WTC11 (cell line): ENCODE measurements around the gene WBP2. TPM values are rescaled to one million over a fixed set of nuclear protein-coding genes. Genes with fewer than 3 reads are reported as not detected.

Experiments used
- ATF1 ChIP-seq: sonication (generic); formaldehyde crosslinking; IDR thresholded peaks from 2 replicates; pipeline ENCODE4 v1.8.1; 2023; ENCODE audit warnings: mild to moderate bottlenecking, moderate library complexity, missing genetic modification reagents
- FOXK1 ChIP-seq: sonication (generic); formaldehyde crosslinking; IDR thresholded peaks from 2 replicates; pipeline ENCODE4 v1.8.0; 2022; ENCODE audit warnings: mild to moderate bottlenecking, moderate library complexity, missing genetic modification reagents
- MXD4 ChIP-seq: fragments of 250-450 bp; sonication (Bioruptor Pico); IDR thresholded peaks from 2 replicates; pipeline ENCODE4 v1.8.0; 2021; ENCODE audit warnings: mild to moderate bottlenecking, moderate library complexity, borderline replicate concordance
- MYBL2 ChIP-seq: sonication (generic); formaldehyde crosslinking; IDR thresholded peaks from 2 replicates; pipeline ENCODE4 v1.8.1; 2023; ENCODE audit warnings: mild to moderate bottlenecking, moderate library complexity, missing genetic modification reagents
- NR1H2 ChIP-seq: sonication (generic); formaldehyde crosslinking; IDR thresholded peaks from 2 replicates; pipeline ENCODE4 v1.9.0; 2021; ENCODE audit warnings: mild to moderate bottlenecking, moderate library complexity, missing genetic modification reagents
- PRRX2 ChIP-seq: fragments of 250-450 bp; sonication (Bioruptor Pico); IDR thresholded peaks from 2 replicates; pipeline ENCODE4 v1.8.0; 2021; ENCODE audit warnings: mild to moderate bottlenecking
- RELA ChIP-seq: sonication (generic); formaldehyde crosslinking; IDR thresholded peaks from 2 replicates; pipeline ENCODE4 v1.8.1; 2022; ENCODE audit warnings: missing genetic modification reagents, mild to moderate bottlenecking, borderline replicate concordance
- SMAD4 ChIP-seq: sonication (generic); formaldehyde crosslinking; IDR thresholded peaks from 2 replicates; pipeline ENCODE4 v1.8.0; 2022; ENCODE audit warnings: mild to moderate bottlenecking, missing genetic modification reagents
- SP1 ChIP-seq: sonication (generic); formaldehyde crosslinking; conservative IDR thresholded peaks from 2 replicates; pipeline ENCODE4 v1.8.1; 2022; ENCODE audit warnings: missing genetic modification reagents
- TCF7 ChIP-seq: sonication (generic); formaldehyde crosslinking; IDR thresholded peaks from 2 replicates; pipeline ENCODE4 v1.8.0; 2022; ENCODE audit warnings: mild to moderate bottlenecking, low read depth, missing genetic modification reagents, moderate library complexity
- TEAD4 ChIP-seq: sonication (generic); formaldehyde crosslinking; IDR thresholded peaks from 2 replicates; pipeline ENCODE4 v1.8.0; 2022; ENCODE audit warnings: mild to moderate bottlenecking, missing genetic modification reagents
- TP53 ChIP-seq: sonication (generic); formaldehyde crosslinking; IDR thresholded peaks from 2 replicates; pipeline ENCODE4 v1.8.1; 2023; ENCODE audit warnings: mild to moderate bottlenecking, missing genetic modification reagents
- ZBTB21 ChIP-seq: sonication (generic); formaldehyde crosslinking; IDR thresholded peaks from 2 replicates; pipeline ENCODE4 v1.8.1; 2023; ENCODE audit warnings: mild to moderate bottlenecking, missing genetic modification reagents, borderline replicate concordance
- ZNF138 ChIP-seq: sonication (generic); formaldehyde crosslinking; conservative IDR thresholded peaks from 2 replicates; pipeline ENCODE4 v1.8.1; 2022; ENCODE audit warnings: mild to moderate bottlenecking, moderate library complexity, missing genetic modification reagents
- ZNF423 ChIP-seq: fragments of 250-450 bp; sonication (Bioruptor Pico); IDR thresholded peaks from 2 replicates; pipeline ENCODE4 v2.1.2; 2022; ENCODE audit warnings: mild to moderate bottlenecking, moderate library complexity
- ZNF671 ChIP-seq: fragments of 250-450 bp; sonication (Bioruptor Pico); IDR thresholded peaks from 2 replicates; pipeline ENCODE4 v1.8.0; 2021; ENCODE audit warnings: mild to moderate bottlenecking
- total RNA-seq: library from RNA; stranded (reverse); gene quantifications from 3 replicates; pipeline ENCODE4 v1.2.3, GENCODE V29; 2021
- TF ChIP-seq, protein P1 (sequence below): sonication (generic); formaldehyde crosslinking; IDR thresholded peaks from 2 replicates; pipeline ENCODE4 v1.8.0; 2022; ENCODE audit warnings: missing genetic modification reagents
- TF ChIP-seq, protein P2 (sequence below): sonication (generic); formaldehyde crosslinking; IDR thresholded peaks from 2 replicates; pipeline ENCODE4 v1.8.1; 2023; ENCODE audit warnings: mild to moderate bottlenecking, moderate library complexity, missing genetic modification reagents
- TF ChIP-seq, protein P3 (sequence below): sonication (generic); formaldehyde crosslinking; IDR thresholded peaks from 2 replicates; pipeline ENCODE4 v1.8.0; 2022; ENCODE audit warnings: mild to moderate bottlenecking, missing genetic modification reagents
- TF ChIP-seq, protein P4 (sequence below): sonication (generic); formaldehyde crosslinking; IDR thresholded peaks from 2 replicates; pipeline ENCODE4 v1.8.0; 2022; ENCODE audit warnings: mild to moderate bottlenecking, missing genetic modification reagents
- TF ChIP-seq, protein P5 (sequence below): sonication (generic); formaldehyde crosslinking; conservative IDR thresholded peaks from 2 replicates; pipeline ENCODE4 v1.8.1; 2022; ENCODE audit warnings: mild to moderate bottlenecking, missing genetic modification reagents
- TF ChIP-seq, protein P6 (sequence below): sonication (generic); formaldehyde crosslinking; IDR thresholded peaks from 2 replicates; pipeline ENCODE4 v1.8.1; 2023; ENCODE audit warnings: mild to moderate bottlenecking, missing genetic modification reagents
- TF ChIP-seq, protein P7 (sequence below): fragments of 250-450 bp; sonication (Bioruptor Pico); conservative IDR thresholded peaks from 2 replicates; pipeline ENCODE4 v1.9.0; 2021; ENCODE audit warnings: mild to moderate bottlenecking
- TF ChIP-seq, protein P8 (sequence below): fragments of 250-450 bp; sonication (Bioruptor Pico); IDR thresholded peaks from 2 replicates; pipeline ENCODE4 v1.9.0; 2021; ENCODE audit warnings: mild to moderate bottlenecking
- TF ChIP-seq, protein P9 (sequence below): sonication (generic); formaldehyde crosslinking; conservative IDR thresholded peaks from 2 replicates; pipeline ENCODE4 v1.8.1; 2023; ENCODE audit warnings: mild to moderate bottlenecking, low read depth, missing genetic modification reagents, moderate library complexity

The WBP2 gene
- total RNA-seq, 1 experiment from 2014 or later = 68.8 TPM

DNA sequence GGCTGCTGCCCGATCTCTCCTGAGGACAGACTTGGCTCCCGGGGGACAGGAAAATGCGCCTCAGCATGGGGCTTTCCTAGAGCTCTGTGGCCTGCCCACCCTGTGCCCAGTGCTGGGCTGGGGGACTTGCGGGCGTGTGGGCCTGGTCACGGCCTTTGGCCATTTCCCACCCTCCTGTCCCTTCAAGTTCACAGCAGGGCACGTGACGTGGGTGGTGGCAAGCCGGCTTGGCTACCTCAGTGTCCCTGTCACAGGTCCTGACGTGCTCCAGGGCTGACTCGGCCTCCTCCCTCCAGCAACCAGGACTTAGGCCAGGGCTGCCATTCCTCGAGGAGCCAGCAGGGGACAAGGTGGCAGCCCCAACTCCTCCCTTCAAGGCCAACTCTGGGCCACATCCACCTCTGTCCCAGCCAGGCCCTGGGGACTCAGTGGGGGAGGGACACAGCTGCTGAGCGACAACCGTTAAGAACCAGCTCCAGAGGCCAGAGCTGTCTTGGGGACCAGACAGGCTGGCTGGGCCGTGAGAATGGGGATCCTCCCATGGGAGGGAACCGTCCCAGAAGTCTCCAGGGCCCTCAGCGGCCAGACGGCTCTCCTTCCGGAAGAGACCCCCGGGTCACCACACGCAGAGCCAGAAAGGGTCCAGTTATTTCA, 9.9 kb downstream of the WBP2 start (continued):
- TF ChIP-seq, protein P1, sequence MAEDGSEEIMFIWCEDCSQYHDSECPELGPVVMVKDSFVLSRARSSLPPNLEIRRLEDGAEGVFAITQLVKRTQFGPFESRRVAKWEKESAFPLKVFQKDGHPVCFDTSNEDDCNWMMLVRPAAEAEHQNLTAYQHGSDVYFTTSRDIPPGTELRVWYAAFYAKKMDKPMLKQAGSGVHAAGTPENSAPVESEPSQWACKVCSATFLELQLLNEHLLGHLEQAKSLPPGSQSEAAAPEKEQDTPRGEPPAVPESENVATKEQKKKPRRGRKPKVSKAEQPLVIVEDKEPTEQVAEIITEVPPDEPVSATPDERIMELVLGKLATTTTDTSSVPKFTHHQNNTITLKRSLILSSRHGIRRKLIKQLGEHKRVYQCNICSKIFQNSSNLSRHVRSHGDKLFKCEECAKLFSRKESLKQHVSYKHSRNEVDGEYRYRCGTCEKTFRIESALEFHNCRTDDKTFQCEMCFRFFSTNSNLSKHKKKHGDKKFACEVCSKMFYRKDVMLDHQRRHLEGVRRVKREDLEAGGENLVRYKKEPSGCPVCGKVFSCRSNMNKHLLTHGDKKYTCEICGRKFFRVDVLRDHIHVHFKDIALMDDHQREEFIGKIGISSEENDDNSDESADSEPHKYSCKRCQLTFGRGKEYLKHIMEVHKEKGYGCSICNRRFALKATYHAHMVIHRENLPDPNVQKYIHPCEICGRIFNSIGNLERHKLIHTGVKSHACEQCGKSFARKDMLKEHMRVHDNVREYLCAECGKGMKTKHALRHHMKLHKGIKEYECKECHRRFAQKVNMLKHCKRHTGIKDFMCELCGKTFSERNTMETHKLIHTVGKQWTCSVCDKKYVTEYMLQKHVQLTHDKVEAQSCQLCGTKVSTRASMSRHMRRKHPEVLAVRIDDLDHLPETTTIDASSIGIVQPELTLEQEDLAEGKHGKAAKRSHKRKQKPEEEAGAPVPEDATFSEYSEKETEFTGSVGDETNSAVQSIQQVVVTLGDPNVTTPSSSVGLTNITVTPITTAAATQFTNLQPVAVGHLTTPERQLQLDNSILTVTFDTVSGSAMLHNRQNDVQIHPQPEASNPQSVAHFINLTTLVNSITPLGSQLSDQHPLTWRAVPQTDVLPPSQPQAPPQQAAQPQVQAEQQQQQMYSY (CRISPR knock-in tag) = no peak
- TF ChIP-seq SP1 (CRISPR knock-in tag) (0 out of 2 replicates have a peak, but pooled peaks have one; percentile 31), ZNF671 (CRISPR knock-in tag) (no peak), TCF7 (CRISPR knock-in tag) (no peak), TEAD4 (CRISPR knock-in tag) (no peak), ATF1 (CRISPR knock-in tag) (no peak), PRRX2 (CRISPR knock-in tag) (peak; percentile 77; the same call in 1 of the 2 replicates), TP53 (CRISPR knock-in tag) (no peak), MXD4 (CRISPR knock-in tag) (no peak), RELA (no peak), ZNF138 (no peak), ZBTB21 (no peak), SMAD4 (CRISPR knock-in tag) (no peak), NR1H2 (CRISPR knock-in tag) (no peak), MYBL2 (CRISPR knock-in tag) (no peak; the same call in 1 of the 2 replicates), ZNF423 (no peak), FOXK1 (no peak)
- TF ChIP-seq, protein P2, sequence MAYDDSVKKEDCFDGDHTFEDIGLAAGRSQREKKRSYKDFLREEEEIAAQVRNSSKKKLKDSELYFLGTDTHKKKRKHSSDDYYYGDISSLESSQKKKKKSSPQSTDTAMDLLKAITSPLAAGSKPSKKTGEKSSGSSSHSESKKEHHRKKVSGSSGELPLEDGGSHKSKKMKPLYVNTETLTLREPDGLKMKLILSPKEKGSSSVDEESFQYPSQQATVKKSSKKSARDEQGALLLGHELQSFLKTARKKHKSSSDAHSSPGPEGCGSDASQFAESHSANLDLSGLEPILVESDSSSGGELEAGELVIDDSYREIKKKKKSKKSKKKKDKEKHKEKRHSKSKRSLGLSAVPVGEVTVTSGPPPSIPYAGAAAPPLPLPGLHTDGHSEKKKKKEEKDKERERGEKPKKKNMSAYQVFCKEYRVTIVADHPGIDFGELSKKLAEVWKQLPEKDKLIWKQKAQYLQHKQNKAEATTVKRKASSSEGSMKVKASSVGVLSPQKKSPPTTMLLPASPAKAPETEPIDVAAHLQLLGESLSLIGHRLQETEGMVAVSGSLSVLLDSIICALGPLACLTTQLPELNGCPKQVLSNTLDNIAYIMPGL (CRISPR knock-in tag) = 0 out of 2 replicates have a peak, but pooled peaks have one; percentile 33
- TF ChIP-seq, protein P3, sequence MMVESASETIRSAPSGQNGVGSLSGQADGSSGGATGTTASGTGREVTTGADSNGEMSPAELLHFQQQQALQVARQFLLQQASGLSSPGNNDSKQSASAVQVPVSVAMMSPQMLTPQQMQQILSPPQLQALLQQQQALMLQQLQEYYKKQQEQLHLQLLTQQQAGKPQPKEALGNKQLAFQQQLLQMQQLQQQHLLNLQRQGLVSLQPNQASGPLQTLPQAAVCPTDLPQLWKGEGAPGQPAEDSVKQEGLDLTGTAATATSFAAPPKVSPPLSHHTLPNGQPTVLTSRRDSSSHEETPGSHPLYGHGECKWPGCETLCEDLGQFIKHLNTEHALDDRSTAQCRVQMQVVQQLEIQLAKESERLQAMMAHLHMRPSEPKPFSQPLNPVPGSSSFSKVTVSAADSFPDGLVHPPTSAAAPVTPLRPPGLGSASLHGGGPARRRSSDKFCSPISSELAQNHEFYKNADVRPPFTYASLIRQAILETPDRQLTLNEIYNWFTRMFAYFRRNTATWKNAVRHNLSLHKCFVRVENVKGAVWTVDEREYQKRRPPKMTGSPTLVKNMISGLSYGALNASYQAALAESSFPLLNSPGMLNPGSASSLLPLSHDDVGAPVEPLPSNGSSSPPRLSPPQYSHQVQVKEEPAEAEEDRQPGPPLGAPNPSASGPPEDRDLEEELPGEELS = no peak
- TF ChIP-seq, protein P4, sequence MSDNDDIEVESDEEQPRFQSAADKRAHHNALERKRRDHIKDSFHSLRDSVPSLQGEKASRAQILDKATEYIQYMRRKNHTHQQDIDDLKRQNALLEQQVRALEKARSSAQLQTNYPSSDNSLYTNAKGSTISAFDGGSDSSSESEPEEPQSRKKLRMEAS = no peak
- TF ChIP-seq, protein P5, sequence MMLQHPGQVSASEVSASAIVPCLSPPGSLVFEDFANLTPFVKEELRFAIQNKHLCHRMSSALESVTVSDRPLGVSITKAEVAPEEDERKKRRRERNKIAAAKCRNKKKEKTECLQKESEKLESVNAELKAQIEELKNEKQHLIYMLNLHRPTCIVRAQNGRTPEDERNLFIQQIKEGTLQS (CRISPR knock-in tag) = no peak
- TF ChIP-seq, protein P6, sequence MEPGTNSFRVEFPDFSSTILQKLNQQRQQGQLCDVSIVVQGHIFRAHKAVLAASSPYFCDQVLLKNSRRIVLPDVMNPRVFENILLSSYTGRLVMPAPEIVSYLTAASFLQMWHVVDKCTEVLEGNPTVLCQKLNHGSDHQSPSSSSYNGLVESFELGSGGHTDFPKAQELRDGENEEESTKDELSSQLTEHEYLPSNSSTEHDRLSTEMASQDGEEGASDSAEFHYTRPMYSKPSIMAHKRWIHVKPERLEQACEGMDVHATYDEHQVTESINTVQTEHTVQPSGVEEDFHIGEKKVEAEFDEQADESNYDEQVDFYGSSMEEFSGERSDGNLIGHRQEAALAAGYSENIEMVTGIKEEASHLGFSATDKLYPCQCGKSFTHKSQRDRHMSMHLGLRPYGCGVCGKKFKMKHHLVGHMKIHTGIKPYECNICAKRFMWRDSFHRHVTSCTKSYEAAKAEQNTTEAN (CRISPR knock-in tag) = no peak
- TF ChIP-seq, protein P7, sequence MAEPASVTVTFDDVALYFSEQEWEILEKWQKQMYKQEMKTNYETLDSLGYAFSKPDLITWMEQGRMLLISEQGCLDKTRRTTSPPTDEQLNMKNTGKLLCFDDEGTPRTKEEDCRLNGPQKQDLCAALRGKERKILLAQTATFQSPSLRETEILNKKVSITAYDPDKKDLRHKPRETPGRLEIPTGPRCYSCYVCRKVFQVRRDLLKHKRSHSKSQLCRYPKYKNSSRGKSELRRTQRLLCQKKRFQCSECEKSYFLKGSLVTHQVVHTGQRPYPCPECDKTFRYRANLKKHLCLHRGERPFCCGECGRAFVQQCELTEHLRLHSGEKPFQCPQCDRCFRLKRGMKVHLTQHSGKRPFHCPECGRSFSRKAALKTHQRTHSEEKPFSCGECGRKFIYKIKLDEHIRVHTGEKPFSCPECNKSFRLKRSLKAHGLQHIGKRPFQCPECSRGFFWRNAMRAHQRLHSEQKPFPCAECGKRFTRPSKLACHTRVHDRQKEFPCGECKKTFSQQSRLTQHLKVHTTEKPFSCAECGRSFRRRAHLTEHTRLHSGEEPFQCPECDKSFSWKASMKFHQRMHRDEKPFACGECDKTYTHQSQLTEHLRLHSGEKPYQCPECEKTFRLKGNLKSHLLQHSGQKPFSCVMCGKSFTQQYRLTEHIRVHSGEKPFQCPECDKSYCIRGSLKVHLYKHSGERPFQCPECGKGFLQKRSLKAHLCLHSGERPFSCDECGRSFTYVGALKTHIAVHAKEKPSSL = no peak
- TF ChIP-seq, protein P8, sequence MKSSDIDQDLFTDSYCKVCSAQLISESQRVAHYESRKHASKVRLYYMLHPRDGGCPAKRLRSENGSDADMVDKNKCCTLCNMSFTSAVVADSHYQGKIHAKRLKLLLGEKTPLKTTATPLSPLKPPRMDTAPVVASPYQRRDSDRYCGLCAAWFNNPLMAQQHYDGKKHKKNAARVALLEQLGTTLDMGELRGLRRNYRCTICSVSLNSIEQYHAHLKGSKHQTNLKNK (CRISPR knock-in tag) = no peak
- TF ChIP-seq, protein P9, sequence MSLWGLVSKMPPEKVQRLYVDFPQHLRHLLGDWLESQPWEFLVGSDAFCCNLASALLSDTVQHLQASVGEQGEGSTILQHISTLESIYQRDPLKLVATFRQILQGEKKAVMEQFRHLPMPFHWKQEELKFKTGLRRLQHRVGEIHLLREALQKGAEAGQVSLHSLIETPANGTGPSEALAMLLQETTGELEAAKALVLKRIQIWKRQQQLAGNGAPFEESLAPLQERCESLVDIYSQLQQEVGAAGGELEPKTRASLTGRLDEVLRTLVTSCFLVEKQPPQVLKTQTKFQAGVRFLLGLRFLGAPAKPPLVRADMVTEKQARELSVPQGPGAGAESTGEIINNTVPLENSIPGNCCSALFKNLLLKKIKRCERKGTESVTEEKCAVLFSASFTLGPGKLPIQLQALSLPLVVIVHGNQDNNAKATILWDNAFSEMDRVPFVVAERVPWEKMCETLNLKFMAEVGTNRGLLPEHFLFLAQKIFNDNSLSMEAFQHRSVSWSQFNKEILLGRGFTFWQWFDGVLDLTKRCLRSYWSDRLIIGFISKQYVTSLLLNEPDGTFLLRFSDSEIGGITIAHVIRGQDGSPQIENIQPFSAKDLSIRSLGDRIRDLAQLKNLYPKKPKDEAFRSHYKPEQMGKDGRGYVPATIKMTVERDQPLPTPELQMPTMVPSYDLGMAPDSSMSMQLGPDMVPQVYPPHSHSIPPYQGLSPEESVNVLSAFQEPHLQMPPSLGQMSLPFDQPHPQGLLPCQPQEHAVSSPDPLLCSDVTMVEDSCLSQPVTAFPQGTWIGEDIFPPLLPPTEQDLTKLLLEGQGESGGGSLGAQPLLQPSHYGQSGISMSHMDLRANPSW (CRISPR knock-in tag) = no peak
